GM12891 (cell line): ENCODE data around the gene CIB4.

ENCODE experiments used
- POLR2A ChIP-seq: IDR thresholded peaks from 2 replicates; pipeline ENCODE4 v1.6.1; 2011; ENCODE audit warnings: low read depth, low read length, control low read depth
- POLR2AphosphoS5 ChIP-seq: IDR thresholded peaks from 2 replicates; pipeline ENCODE4 v1.6.1; 2011; ENCODE audit warnings: low read depth, low read length, control low read depth
- TAF1 ChIP-seq: IDR thresholded peaks from 2 replicates; pipeline ENCODE4 v1.6.1; 2011; ENCODE audit warnings: low read depth, low read length, control low read depth

GRCh38 chr2:26588576-26588975 lies 52.6 kb downstream of the CIB4 start:
- TF ChIP-seq POLR2A = no peak
- TF ChIP-seq POLR2AphosphoS5 = no peak
- TF ChIP-seq TAF1 = no peak
